GM10847 (cell line): ENCODE results near the gene EEFSEC.

Experiments
- POLR2A ChIP-seq: IDR thresholded peaks from 2 replicates; pipeline ENCODE4 v1.6.1; 2011; ENCODE audit not compliant: insufficient read length; ENCODE audit errors: extremely low read depth

The EEFSEC gene

DNA sequence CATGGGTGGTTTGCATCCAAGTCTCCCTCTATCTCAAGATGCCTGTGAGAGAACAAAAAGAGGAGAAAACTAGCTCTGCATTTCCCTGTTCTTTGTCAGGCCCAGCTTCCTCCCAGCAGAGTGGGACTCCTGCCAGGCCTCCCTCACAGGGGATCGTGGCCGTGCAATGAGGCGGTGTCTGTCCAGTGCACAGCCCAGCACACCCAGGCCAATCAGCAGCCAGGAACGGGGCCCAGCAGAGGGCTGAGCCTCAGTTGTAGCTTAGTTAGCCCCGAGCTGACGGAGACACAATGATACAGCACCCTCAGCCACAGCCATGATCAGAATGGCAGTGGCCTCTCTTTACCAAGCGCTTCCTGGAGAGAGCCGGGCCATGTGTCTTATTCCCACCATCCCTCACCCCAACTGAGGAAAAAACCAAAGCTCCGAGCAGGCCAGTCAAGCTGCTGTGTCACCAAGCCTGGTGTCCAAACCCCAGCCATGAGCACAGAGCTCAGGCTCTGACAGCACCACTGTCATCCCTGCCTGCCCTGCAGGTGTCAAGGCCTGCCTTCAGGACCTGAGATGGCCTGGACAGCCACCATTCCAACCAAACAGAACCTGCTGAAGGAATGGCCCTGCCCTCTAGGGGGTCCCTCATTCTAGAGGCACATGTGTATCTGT, 242.3 kb downstream of the EEFSEC start:
- no peak for TF ChIP-seq POLR2A

DNA sequence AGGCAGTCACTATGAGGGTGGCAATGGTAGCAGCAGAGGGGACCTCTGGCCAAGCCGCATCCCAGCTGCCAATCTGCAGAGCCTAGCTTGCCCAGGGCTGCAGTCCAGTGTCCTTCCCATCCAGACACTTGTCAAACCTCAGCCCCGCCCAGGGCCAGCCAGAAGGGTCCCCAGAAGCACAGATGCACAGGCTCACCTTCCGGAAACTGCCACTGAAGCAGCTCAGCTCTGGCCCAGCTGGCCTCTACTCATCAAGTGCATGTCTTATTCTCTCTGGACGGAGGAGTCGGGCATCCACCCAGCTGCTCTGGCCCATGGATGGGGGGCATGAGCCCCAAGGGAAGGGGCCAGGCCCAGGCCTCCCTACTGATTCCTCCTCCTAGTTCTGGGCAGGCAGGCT, 244.2 kb downstream of the EEFSEC start:
- TF ChIP-seq POLR2A: no peak

DNA sequence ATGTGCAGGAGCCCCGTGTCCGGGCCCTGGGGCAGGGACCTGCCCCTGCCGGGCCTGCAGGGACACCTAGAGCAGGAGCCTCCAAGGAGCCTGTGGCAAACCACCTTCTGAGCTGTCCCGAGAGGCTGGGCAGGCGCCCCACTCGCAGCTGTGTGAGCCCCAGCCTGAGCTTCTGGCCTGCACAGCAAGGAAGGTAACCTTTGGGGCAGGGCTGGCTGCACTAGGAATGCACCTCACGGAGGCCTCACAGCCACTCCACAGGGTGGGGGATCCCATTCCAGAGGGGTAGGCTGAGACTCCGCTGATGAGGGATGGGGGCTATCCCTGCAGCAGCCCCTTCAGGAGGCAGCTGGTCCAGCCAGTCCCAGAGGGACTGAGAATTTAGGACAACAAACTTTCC, 245.3 kb downstream of the EEFSEC start:
- no peak for TF ChIP-seq POLR2A

DNA sequence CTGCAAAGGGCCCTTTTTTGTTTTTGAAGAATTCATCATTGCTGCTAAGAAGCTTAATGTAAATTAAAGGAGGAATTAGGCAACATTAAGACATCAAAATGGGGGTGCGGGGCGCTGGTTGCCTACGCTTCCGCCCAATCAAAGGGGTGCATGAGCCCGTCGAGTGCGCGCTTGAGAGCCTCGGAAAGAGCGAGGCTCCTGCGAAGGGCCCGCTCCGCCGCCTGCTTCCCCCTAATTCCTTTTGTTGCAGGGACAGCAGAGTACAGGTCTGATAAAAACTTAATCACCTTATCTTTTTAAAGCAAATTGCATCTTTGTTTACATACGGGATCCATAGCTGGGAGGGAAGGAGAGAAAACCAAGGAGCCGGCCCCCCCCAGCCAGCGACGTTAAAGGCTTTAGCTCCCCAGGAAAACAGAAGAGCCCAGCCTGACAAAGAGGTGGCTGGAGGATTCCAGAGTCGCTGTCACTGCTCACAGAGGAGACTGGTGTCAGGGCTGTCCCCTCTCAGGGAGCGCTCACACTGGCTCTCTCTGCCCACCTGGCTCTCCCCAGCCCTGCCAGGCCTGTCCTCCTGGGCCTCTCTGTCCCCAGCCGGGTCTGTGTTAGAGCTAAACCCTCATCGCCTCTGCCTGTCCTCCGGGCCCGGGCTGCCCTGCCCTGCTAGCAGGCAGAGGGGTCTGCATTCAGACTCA, 246.1 kb downstream of the EEFSEC start:
- no peak for TF ChIP-seq POLR2A

DNA sequence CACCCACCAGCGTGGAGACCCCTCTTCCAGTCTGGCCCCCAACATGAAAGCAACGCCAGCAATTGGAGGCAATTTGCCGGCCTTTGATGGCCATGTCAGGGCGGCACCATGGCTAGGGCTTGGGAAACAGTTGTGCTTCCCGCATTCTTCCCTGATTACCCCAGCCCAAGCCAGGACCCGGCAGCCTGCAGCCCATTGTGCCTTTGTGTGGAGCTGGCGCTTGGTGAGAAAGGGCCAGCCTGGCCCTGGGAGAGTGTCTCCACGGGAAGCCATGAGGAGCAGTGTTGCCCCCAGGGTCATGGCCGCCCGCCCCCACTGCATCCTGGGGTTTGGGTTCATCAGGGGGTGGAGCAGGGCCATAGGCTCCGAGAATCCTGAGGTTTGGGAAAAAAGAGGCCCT, 247.4 kb downstream of the EEFSEC start:
- TF ChIP-seq POLR2A: no peak

DNA sequence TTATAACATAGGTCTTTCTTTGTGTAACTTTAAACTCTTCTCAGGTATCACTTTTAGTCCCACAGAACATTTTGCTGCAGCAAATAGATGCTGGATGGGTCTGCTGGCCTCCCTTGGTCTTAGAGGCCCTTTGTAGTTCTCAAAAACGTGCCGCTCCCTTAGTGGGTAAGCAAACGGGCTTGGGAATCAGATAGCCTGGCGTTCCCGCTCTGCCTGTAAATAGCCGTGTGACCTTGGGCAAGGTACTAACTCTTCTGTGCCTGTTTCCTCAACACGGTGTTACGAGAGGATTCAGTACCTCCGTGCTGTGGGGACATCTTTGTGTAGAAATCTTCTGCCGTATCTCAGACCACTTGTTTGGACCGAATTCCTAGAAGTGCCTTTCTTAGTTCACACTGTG, 249.0 kb downstream of the EEFSEC start:
- no peak for TF ChIP-seq POLR2A

DNA sequence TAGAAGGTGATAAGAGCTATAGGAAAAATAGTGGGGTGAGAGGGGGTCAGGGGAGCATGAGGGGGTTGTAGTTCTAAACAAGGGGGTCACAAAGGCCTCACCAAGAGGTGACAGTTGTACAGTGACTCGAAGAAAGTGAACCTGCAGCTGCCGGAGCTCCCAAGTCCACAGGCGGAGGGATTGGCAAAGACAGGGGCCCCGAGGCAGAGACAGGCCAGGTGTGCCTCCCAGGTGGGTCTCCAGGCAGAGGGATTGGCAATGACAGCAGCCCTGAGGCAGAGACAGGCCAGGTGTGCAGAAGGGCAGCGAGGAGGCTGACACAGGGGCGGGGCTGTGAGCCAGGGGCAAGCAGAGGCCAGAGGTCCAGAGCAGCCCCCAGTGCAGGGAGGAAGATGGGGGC, 249.7 kb downstream of the EEFSEC start:
- no peak for TF ChIP-seq POLR2A

DNA sequence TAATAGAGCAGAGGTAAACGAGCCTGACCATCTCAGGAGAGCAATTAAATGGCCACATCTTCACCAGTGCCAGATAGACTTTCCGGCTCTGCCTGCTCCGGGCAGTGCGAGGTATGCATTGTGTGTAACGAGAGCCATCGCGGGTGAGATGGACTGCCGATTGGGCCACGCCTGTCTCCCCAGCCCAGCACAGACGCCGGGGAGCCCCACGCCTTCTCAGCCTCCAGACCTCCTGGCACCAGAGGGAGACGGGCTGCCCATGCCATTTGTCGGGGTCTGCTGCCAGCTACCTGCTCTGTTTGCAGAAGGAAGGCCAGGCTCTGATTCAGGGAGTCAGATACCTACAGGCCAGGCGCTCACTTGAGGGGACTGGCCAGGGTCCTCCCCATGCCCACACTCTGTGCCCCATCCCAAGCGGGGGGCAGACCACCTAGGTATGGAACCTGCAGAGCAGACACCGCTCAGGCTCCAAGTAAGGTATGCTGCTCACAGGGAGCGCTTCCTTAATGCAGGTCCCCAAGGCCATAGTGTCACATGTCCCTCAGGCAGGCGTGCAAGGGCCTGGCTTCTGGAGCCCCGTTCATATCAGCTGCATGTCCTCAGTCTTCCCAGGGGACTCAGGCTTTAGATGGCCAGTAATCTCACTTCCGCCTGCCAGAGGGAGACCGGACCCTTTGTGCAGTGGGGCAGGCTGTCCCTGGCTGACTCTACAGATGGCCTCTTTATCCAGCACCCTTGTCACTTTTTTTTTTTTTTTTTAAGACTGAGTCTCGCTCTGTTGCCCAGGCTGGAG, 251.2 kb downstream of the EEFSEC start:
- TF ChIP-seq POLR2A: no peak

DNA sequence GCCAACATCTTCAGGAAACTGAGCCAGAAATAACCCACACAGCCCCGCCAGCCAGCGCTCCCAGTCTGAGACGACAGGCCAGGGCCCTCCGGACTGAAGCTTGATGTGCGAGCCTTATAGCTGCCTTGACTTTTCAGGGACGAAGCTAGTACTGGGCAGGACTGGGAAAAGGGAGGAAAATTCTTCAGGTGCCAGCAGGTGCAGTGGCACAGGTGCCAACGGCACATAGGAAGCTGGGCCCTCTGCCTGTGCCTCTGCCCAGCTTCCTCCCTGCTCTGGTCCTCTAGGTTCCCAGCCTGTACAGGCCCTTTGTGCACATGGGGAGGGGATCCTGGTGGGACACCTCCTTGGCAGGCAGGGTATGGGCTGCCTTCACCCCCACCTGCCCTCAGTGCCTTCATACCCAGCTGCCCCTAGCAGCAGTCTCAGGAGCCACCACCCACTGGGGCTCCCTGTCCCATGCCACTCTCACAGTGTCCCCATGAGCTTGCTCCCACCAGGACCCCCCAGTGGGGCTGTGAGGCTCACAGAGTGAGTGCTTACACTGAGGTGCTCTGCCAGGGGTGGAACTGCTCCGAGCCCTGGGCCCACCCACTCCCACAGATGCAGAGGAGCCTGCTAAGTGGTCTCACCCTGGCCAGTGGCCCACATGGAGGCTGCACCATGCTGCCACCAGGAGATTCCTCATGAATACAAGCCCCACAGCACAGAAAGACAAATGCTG, 252.4 kb downstream of the EEFSEC start:
- no peak for TF ChIP-seq POLR2A

DNA sequence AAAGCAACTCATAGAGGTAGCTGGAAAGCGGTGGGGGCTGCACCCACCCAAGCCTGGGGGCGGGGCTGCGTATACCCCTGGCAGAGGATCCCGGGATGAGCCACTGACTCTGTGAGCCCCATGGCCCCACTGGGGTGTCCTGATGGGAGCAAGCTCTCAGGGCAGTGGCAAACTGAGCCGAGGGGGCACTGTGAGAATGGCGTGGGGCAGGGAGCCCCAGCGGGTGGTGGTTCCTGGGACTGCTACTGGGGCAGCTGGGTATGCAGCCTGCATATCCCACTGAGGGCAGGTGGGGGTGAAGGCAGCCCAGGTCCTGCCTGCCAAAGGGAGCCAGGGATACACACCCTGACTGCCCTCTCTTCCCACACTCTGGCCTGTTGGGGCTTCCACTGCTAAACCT, 254.0 kb downstream of the EEFSEC start:
- no peak for TF ChIP-seq POLR2A

DNA sequence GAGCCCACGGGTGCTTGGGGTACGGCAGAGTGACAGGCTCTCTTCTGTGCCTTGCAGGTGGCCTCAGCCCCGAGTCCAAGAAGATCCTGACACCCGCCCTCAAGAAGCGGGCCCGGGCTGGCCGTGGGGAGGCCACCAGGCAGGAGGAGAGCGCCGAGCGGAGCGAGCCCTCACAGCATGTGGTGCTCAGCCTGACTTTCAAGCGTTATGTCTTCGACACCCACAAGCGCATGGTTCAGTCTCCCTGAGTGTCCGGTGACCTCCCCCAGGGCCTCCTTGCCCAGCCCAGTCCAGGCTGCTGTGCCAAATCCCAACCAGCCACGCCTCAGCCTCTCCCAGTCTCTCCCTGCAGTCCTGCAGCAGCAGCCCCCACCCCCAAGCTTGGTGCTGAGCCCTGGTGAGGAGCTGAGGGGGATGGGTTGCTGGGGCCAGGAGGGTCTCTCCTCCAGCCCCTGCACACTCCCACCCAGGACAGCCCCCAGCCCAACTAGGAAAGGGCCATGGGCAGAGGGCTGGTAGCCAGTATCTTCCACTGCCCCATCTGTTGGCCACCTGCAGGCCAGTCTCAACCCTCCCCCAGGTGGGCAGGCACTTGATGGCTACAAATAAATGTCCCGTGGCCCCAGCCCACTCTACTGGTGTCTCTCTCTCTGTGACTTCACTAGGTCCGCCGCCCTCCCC, 254.9 kb downstream of the EEFSEC start:
- TF ChIP-seq POLR2A: no peak

DNA sequence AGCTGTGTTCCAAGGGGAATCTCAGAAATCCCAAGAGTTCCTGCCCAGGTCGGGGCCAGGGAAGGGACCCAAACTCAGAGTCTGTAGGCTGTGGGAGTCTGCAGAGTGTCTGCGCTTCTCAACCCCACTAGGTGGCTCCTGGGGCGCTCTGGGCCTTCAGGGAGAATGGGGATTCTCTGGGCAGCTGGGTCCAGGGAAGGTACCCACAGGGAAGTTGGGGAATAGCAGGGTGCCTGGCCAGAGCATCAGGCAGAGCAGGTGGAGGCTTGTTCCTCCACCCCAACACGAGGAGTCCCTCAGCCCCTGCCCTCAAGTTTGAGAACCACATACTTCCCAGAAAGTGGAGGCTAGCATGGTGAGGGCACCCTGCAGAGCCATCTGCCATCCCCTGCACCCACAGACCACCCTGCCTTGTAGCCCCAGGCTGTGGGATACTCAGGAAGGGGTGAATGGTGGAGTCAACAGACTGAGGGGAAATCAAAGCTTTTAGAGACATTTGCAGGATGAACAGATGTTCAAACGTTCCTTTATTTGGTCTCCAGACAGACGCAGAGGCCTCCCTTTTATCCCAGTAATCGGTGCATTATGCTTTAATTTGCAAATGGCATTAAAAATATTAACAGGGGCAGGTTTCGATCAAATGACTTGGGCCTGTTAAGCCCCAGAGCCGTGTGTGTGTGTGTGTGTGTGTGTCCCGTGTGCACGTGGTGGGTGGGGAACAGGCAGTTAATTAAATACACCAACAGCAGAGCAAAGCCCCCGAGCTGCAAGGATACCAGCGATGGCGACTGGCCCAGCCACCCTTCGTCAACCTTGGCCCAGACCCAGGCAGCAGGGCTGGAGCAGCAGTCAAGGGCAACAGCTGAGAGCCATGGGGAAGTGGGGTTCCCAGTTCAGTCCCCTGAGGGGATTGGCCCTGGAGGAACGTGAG, 255.7 kb downstream of the EEFSEC start:
- TF ChIP-seq POLR2A: no peak

DNA sequence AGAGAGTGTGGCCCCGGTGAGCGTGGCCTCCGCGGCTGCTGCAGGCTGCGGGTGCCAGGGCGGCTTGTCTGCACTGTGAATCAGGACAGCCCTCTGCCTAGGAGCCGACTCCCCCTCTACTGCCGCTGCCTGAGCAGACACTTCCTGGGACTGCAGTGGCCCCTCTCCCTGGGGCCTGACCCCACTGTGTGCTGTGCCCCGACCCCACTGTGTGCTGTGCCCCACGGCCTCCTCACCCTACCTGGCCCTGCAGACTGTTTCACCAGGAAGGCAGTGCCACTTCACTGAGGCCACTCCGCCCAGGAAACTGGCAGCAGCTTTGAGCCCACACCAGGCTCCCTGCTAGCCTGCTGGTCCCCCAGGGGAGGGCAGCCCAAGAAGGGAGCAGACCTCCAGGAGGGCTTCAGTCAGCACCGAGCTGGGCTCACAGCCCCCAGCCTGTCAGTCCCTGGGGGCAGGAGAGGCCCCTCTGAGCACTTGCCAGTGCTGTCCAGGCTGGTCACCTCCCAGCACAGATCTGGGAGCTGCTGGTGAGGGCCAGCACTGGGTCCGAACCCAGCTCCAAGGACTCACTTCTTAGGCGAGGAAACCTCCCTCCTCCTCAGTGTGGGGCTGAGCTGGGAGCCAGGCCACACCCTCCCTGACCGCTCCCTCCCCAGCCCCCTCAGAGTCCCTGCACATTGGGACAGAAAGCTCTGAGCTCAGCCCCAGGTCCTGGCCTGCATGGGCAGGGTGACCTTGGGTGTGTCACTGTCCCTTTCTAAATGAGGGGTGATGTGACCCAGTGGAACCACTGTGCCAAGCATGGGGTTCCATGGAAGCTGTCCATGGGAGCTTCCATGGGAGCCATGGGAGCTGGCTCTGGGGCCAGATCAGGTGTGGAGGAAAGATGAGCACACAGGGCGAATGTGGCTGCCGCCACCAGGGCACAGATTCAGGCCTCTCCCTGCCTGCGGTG, 256.6 kb downstream of the EEFSEC start:
- no peak for TF ChIP-seq POLR2A
